ENCODE measurements around the gene TMEM126B.
A peak's percentile ranks its signal among the peaks of the same experiment; 100 is the strongest.
"Not testable (repeated sequence)": the region's sequence is repeated elsewhere in the genome, so short reads cannot be mapped to it uniquely, and the experiment has no call there.

TMEM126B gene

DNA sequence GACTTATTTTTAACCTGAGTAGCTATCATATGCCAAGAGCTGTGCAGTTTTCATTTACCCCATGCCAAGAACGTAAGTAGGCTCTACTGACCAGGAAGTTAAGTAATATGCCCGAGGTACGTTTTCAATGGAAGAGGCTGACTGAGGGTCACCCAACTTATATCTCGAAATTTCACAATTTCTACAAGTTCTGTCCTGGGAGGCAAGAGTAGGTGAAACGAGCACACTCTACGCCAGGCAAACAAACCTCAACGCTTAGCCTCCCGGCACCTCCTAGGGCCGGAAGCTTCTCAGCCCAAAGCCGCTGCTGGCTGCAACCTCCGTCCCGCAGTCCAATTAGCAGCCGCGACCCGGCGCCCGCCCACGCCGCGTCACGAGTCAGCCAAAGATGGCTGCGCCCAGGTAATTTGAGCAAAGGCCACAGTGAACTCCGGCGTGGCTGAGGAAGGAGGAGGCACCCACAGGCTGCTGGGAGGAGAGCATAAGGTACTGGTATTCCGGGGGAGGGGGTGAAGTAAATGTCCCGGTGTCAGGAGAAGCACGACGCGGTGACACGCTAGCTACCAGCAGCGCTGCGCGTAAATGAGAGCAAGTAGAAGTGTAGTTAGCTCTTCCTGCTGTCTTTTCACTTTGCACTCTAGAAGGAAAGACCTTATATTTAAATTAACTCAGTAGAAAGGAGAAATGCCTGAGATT is 19.4 kb downstream of the TMEM126B start, which contains the start of gene TMEM126A:
TSS of gene TMEM126A (plus strand) at position 364 of the 696 bp plus-strand sequence. CDS start 2,289 bp downstream, outside the sequence.
- ChIA-PET POLR2A (interaction anchor here (0.7 to 1.7 kb wide), 6 partner anchors 8 to 912 kb away, joined by 3 to 11 read pairs (median 4); partner anchors contain the start of genes CREBZF and TMEM126B), CTCF (interaction anchor here (1.0 to 3.8 kb wide), 7 partner anchors 10 to 207 kb away, joined by 3 to 27 read pairs (median 8); partner anchors contain the start of genes CCDC83, CREBZF, DLG2 and TMEM126B)
- TF ChIP-seq, protein P1, sequence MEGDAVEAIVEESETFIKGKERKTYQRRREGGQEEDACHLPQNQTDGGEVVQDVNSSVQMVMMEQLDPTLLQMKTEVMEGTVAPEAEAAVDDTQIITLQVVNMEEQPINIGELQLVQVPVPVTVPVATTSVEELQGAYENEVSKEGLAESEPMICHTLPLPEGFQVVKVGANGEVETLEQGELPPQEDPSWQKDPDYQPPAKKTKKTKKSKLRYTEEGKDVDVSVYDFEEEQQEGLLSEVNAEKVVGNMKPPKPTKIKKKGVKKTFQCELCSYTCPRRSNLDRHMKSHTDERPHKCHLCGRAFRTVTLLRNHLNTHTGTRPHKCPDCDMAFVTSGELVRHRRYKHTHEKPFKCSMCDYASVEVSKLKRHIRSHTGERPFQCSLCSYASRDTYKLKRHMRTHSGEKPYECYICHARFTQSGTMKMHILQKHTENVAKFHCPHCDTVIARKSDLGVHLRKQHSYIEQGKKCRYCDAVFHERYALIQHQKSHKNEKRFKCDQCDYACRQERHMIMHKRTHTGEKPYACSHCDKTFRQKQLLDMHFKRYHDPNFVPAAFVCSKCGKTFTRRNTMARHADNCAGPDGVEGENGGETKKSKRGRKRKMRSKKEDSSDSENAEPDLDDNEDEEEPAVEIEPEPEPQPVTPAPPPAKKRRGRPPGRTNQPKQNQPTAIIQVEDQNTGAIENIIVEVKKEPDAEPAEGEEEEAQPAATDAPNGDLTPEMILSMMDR (IDR thresholded peaks at IDR 0.05; ENCODE audit: control extremely low read depth, extremely low read depth, low read depth, missing control alignments) = no peak
- peak; percentile 89 for DNase-seq (ENCODE audit: extremely low spot score)

DNA sequence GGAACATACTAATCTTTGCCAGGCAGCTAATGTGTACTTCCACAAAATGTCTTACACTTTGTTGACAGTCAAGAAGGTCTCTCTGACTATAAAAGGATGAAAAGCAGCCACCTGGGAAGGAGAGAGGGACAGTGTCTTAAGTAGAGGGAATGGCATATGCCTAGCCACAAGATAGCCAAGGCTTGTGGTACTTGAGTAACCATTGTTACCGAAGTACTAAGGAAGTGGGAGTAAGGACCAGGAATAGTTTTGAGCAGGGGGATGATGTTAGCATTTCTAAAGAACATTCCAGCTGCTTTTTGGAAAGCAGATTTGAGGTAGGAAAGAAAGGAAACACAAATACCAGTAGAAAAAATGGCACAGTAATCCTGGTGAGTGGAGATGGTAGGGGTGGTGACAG is 22.7 kb downstream of the TMEM126B start:
- ChIA-PET CTCF (no interaction called here), POLR2A (no interaction called here)
- no peak for DNase-seq (ENCODE audit: extremely low spot score)
- TF ChIP-seq, protein P1 (IDR thresholded peaks at IDR 0.05; ENCODE audit: control extremely low read depth, extremely low read depth, low read depth, missing control alignments) = no peak

DNA sequence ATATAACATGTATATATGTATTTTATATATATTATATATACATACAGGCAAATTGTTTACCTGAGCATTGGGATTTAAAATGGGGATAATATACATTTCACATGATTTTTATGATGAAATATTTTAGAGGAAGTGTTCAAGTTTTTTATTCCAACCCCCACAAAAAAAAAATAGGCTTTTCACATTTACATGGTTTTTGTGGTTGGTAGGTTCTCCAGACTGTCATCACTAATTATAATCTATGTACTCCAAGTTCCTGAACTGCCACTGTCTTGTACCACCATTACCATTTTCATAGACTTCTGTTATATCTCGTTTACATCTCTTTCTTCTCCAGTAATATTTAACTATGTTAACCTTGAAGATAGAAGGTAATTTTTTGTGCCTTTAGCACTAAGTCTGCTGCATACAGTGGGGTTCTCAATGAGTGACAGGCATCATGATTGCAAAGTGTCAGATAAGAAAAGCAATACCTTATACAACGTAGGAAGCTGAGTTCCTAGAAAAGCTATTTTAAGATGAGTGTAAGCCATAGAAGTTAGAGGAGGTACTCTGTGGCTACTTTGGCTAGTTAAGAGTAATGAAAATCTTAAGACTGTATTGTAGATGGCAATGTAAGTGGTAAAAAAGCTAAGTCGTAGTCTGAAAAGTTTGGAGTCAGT is 24.5 kb downstream of the TMEM126B start:
- TF ChIP-seq, protein P1 (IDR thresholded peaks at IDR 0.05; ENCODE audit: control extremely low read depth, extremely low read depth, low read depth, missing control alignments) = no peak
- DNase-seq (ENCODE audit: extremely low spot score) = no peak
- ChIA-PET POLR2A (interaction anchor here (2.1 kb wide), 1 partner anchor 24 kb away, joined by 6 read pairs; the partner anchor contains the start of gene TMEM126B), CTCF (interaction anchor here (1.4 to 2.1 kb wide), 2 partner anchors 10 to 12 kb away, joined by 6 to 7 read pairs; partner anchors contain the start of gene CREBZF)

DNA sequence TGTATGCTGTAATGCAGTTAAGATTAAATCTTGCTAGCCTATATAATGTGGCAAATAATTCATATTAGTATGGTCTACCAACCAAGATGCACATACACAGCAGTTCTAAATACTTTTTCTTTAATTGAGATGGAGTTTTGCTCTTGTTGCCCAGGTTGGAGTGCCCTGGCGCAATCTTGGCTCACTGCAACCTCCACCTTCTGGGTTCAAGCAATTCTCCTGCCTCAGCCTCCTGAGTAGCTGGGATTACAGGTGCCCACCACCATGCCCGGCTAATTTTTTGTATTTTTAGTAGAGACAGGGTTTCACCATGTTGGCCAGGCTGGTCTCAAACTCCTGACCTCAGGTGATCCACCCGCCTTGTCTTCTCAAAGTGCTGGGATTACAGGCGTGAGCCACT is 25.9 kb downstream of the TMEM126B start:
- DNase-seq (ENCODE audit: extremely low spot score) = not testable (repeated sequence)
- CTCF ChIA-PET = interaction anchor here (0.5 to 2.1 kb wide), 3 partner anchors 9 to 10 kb away, joined by 3 to 7 read pairs (median 6); partner anchors contain the start of gene CREBZF
- POLR2A ChIA-PET = interaction anchor here (2.1 kb wide), 1 partner anchor 26 kb away, joined by 6 read pairs; the partner anchor contains the start of gene TMEM126B

DNA sequence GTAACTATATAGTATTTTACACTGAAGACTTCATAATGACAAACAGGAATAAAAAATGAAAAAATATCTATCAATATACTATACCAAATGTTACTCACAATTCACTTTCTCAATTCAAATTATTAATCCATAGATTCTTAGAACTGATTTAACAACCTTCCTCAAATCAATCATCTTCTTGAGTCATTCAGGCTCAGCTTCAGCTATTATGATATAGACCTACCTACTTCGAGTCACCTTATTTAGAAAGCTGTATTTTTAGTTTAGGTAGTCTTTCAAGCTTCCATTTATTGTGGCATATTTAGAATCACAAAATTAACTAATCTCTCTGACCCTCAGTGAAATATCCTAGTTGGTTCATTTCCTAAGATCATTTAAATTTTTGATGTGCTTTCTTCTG is 28.4 kb downstream of the TMEM126B start:
- ChIA-PET CTCF (no interaction called here), POLR2A (no interaction called here)
- DNase-seq (ENCODE audit: extremely low spot score) = no peak
- TF ChIP-seq, protein P1 (IDR thresholded peaks at IDR 0.05; ENCODE audit: control extremely low read depth, extremely low read depth, low read depth, missing control alignments) = no peak

DNA sequence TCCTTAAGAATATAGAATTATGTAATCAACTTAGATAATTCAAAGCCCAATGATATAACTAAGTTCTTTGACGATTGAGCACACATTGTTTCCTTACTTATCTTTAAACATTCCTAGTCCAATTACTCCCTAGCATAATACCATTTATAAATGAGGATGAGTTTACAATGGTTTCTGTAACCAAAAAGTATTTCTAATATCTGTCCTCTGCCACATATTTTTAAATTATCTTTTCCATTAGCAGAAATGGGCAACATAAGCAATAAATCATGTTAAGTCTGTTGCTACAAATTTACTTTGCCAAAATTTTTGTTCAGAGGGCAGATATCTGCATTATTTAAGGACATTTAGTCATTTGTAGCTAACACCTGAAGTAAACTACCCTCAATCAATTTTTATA is 29.8 kb downstream of the TMEM126B start:
- DNase-seq (ENCODE audit: extremely low spot score) = no peak
- ChIA-PET POLR2A (no interaction called here), CTCF (interaction anchor here (1.3 to 2.8 kb wide), 2 partner anchors 10 to 30 kb away, joined by 3 to 16 read pairs; partner anchors contain the start of genes TMEM126A and TMEM126B)
- TF ChIP-seq, protein P1 (IDR thresholded peaks at IDR 0.05; ENCODE audit: control extremely low read depth, extremely low read depth, low read depth, missing control alignments) = no peak

All from GM10248 (cell line).